Natural killer cell treated with Interleukin-12 subunit alpha and Interleukin-12 subunit beta and Interleukin-15 and Interleukin-18, amount 100 ng/mL, for 72 hours (primary cell): ENCODE data around the gene MARCHF2. TPM values are rescaled to one million over a fixed set of nuclear protein-coding genes. Genes with fewer than 3 reads are reported as not detected.

ENCODE experiments used
- ATAC-seq, 2 donors: fragments of 150-1000 bp; cut with Tn5 transposase in 1 of 2; sonication (Bioruptor Pico), chemical (Tn5 transposase) in 1 of 2; 2 replicates each; pipeline ENCODE4 v1.10.0; 2021
- DNase-seq: peaks from one replicate; pipeline ENCODE4 v3.0.0; 2022; ENCODE audit warnings: low spot score
- H3K27ac Mint-ChIP-seq, 2 donors: 1 replicate in 1 of 2; 2 replicates in 1 of 2; pipeline ENCODE4 v1.8.0; 2022; ENCODE audit warnings: mixed read lengths in 2 of 2, mild to moderate bottlenecking in 1 of 2, moderate library complexity in 1 of 2
- H3K27me3 Mint-ChIP-seq, 2 donors: 1 replicate in 1 of 2; 2 replicates in 1 of 2; pipeline ENCODE4 v1.8.0; 2022; ENCODE audit warnings: mixed read lengths in 2 of 2
- H3K36me3 Mint-ChIP-seq: one replicate; pipeline ENCODE4 v1.8.0; 2022; ENCODE audit warnings: mixed read lengths
- H3K4me1 Mint-ChIP-seq, 2 donors: 1 replicate in 1 of 2; 2 replicates in 1 of 2; pipeline ENCODE4 v1.8.0; 2022; ENCODE audit warnings: low read depth in 2 of 2, mixed read lengths in 2 of 2, mild to moderate bottlenecking in 1 of 2
- H3K4me3 Mint-ChIP-seq: one replicate; pipeline ENCODE4 v1.8.0; 2022; ENCODE audit warnings: mixed read lengths
- H3K9me3 Mint-ChIP-seq: 2 replicates; pipeline ENCODE4 v1.8.0; 2022; ENCODE audit warnings: mixed read lengths
- total RNA-seq, 2 donors: library from RNA; stranded (reverse); gene quantifications; one replicate each; pipeline ENCODE4 v1.2.3, GENCODE V29; 2022

Gene MARCHF2
- total RNA-seq, 2 donors from 2014 or later, result 13.7 to 17.0 TPM

DNA sequence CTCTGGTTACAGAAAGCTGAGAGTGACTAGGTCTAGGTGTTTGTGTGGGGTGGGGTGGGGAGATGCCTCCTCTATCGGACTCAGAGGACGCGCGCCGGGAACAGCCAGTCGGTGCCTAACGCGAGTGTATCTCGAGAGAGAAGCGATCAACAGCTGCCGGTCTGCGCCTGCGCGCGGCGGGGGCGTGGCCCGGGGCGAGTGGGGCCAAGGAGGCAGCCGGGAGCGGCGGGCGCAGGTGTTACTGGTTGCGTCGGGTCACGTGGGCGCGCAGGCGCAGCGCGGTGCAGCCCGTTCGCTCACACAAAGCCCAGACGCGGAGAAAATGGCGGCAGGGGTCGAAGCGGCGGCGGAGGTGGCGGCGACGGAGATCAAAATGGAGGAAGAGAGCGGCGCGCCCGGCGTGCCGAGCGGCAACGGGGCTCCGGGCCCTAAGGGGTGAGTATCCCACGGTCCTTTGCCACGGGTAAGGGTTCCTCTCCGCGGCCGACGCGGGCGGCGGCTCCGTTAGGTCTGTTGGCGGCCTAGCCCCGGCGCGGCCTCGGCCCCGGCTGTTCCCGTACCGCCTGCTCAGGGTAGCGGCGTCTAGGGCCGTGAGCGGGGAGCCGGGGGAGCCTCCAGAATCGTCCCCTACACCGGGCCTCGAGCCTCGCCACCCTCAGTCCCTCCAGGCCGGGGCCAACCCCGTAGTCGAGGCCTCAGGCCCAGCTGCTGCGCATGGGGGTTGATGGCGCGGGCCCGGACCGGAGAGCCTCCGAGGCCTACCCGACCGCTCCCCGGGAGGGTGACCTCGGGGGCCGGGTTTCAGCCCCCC is 31.8 kb downstream of the MARCHF2 start, which contains the start of gene HNRNPM:
TSS of gene HNRNPM (plus strand) at position 299 of the 811 bp plus-strand sequence. CDS start at position 323, 24 bp downstream.
- H3K27ac Mint-ChIP-seq, result peak within 1 kb of the TSS; percentile 87 to 98

GRCh38 chr19:8445488-8446001 is 32.4 kb downstream of the MARCHF2 start:
- no peaks in the 10 kb centered on the region for H3K9me3 Mint-ChIP-seq
- ATAC-seq (peak; percentile 58 to 61), DNase-seq (peak; percentile 79)
- peaks cover 37 to 44% of the 10 kb centered on the region in 2 donors for H3K4me1 Mint-ChIP-seq
- peak overlapping the region; percentile 91 for H3K4me3 Mint-ChIP-seq
- no peaks in the 10 kb centered on the region for H3K27me3 Mint-ChIP-seq
- H3K27ac Mint-ChIP-seq, result peak overlapping the region; percentile 87 to 96
- peaks cover 18% of the 10 kb centered on the region for H3K36me3 Mint-ChIP-seq

More for the DNA sequence above, 31.8 kb downstream of the MARCHF2 start, which contains the start of gene HNRNPM:
- peaks cover 18% of the 10 kb centered on the region for H3K36me3 Mint-ChIP-seq
- DNase-seq (peak; percentile 100), ATAC-seq (peak; percentile 97 to 98)
- H3K4me3 Mint-ChIP-seq, result peak within 1 kb of the TSS; percentile 91
- H3K4me1 Mint-ChIP-seq, result peaks cover 33 to 40% of the 10 kb centered on the region in 2 donors
- no peaks in the 10 kb centered on the region for H3K27me3 Mint-ChIP-seq
- no peaks in the 10 kb centered on the region for H3K9me3 Mint-ChIP-seq

GRCh38 chr19:8446061-8446709 is 33.1 kb downstream of the MARCHF2 start:
- Mint-ChIP-seq H3K4me1 (peaks cover 39 to 45% of the 10 kb centered on the region in 2 donors), H3K36me3 (peaks cover 18% of the 10 kb centered on the region), H3K27me3 (no peaks in the 10 kb centered on the region), H3K27ac (peak overlapping the region; percentile 87 to 96), H3K9me3 (no peaks in the 10 kb centered on the region), H3K4me3 (peak overlapping the region; percentile 91)
- DNase-seq (no peak), ATAC-seq (no peak)

- no peak overlapping the region for H3K4me3 Mint-ChIP-seq
- peaks cover 18% of the 10 kb centered on the region for H3K36me3 Mint-ChIP-seq
Observed at GRCh38 chr19:8449830-8450229, 36.7 kb downstream of the MARCHF2 start.

DNA sequence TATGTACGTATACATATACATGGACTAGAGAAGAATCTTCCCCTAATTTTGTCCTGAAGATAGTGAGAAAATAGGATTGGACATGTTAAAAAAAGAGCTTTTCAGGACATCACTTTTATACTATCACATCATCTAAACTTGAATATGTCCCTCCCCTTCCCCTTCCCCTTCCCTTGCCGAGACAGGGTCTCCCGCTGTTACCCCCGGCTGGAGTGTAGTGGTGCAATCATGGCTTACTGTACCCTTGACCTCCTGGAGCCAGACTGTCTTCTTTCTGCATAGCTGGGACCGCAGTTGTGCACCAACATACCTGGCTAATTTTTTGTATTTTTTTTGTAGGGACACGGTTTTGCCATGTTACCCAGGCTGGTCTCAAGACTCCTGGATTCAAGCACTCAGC is 38.3 kb downstream of the MARCHF2 start:
- Mint-ChIP-seq H3K4me1 (peaks cover 58 to 74% of the 10 kb centered on the region in 2 donors), H3K27me3 (no peaks in the 10 kb centered on the region), H3K27ac (peak overlapping the region; percentile 31 to 61), H3K9me3 (no peaks in the 10 kb centered on the region), H3K36me3 (peaks cover 17% of the 10 kb centered on the region), H3K4me3 (peak overlapping the region; percentile 32)
- ATAC-seq (no peak), DNase-seq (no peak)

More at GRCh38 chr19:8449830-8450229, 36.7 kb downstream of the MARCHF2 start:
- DNase-seq (no peak), ATAC-seq (no peak)
- Mint-ChIP-seq H3K27me3 (no peaks in the 10 kb centered on the region), H3K27ac (peak overlapping the region in 1 of 2 donors; percentile 13), H3K4me1 (peaks cover 58 to 70% of the 10 kb centered on the region in 2 donors), H3K9me3 (no peaks in the 10 kb centered on the region)

DNA sequence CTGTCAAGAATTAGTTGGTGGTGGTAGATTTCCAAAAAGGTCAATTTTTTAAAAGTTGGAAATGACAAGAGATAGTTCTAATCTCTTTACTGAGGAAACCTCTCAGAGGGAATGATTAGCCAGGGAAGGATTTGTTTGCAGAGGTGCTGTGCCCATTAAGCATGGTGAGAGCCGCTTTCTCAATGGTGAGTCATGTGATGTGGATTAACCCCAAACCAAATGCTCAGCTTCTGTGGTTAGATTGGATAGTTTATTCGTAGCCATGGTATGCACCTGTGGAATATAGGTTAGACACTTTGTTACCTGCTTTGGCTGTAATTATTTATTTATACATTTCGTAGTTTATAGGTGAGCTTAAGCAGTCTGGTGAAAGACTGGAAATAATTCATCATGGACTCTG is 38.8 kb downstream of the MARCHF2 start:
- ATAC-seq, result no peak
- Mint-ChIP-seq H3K4me3 (peak overlapping the region; percentile 32), H3K36me3 (peaks cover 20% of the 10 kb centered on the region)

GRCh38 chr19:8452446-8453123 is 39.5 kb downstream of the MARCHF2 start:
- Mint-ChIP-seq H3K4me3 (no peak overlapping the region), H3K9me3 (no peaks in the 10 kb centered on the region), H3K27ac (peak overlapping the region; percentile 31 to 61), H3K36me3 (peaks cover 14% of the 10 kb centered on the region), H3K27me3 (no peaks in the 10 kb centered on the region), H3K4me1 (peaks cover 55 to 71% of the 10 kb centered on the region in 2 donors)
- no peak for ATAC-seq
- DNase-seq, result no peak

More for the DNA sequence above, 38.8 kb downstream of the MARCHF2 start:
- H3K4me1 Mint-ChIP-seq, result peaks cover 61 to 74% of the 10 kb centered on the region in 2 donors
- no peaks in the 10 kb centered on the region for H3K27me3 Mint-ChIP-seq
- H3K27ac Mint-ChIP-seq, result peak overlapping the region; percentile 31 to 61
- no peak for DNase-seq
- H3K9me3 Mint-ChIP-seq, result no peaks in the 10 kb centered on the region

DNA sequence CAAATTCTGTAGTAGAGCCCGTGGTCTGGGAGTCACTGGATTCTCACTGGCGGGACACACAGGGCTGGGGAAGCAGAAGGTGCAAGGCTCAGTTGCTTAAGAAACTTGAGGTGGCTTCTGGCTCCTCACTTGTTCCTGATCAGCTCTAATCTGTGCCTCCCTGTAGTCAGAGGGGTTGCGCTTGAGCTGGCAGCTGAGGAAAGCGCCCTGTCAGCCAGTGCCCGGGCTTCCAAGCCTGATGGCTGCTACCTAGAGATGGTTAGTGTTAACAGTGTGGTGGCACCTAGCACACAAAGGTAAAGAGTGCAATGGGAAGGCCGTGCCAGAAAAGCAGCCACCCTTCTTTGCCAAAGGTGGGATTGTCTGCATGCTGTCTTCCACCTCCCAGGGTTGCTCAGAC is 40.5 kb downstream of the MARCHF2 start:
- Mint-ChIP-seq H3K4me3 (no peak overlapping the region), H3K27ac (no peak overlapping the region), H3K9me3 (no peaks in the 10 kb centered on the region), H3K4me1 (peaks cover 55 to 76% of the 10 kb centered on the region in 2 donors), H3K36me3 (peaks cover 10% of the 10 kb centered on the region), H3K27me3 (no peaks in the 10 kb centered on the region)
- ATAC-seq, result no peak
- DNase-seq, result no peak

DNA sequence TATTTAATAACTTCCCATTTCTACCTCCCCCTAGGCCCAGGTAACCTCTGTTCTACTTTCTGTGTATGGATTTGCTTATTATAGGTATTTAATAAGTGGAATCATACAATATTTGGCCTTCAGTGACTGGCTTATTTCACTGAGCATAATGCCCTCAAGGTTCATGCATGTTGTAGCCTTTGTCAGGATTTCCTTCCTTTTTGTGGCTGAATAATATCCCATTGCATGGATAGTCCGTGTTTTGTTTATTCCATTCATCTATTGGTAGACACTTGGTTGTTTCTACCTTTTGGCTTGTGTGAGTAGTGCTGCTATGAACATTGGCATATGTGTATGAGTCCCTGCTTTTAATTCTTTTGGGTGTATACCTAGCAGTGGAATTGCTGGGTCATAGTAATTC is 41.1 kb downstream of the MARCHF2 start:
- Mint-ChIP-seq H3K36me3 (peaks cover 10% of the 10 kb centered on the region), H3K27ac (no peak overlapping the region), H3K4me1 (peaks cover 51 to 70% of the 10 kb centered on the region in 2 donors), H3K27me3 (no peaks in the 10 kb centered on the region), H3K9me3 (no peaks in the 10 kb centered on the region), H3K4me3 (no peak overlapping the region)
- ATAC-seq (no peak), DNase-seq (no peak)

DNA sequence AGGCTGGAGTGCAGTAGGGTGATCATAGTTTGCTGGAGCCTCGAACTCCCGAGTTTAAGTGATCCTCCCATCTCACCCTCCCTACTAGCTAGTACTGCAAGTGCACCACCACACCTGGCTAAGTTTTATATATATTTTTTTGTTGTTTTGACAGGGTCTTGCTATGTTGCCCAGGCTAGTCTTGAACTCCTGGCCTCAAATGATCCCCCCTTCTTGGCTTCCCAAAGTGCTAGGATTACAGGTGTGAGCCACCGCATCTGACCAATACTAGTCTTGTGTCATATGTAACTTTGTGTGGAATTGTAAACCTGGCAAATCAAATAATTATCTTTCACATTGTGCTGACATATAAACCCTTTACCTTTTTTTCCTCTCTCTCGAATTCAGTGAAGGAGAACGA is 41.9 kb downstream of the MARCHF2 start:
- H3K36me3 Mint-ChIP-seq, result peaks cover 10% of the 10 kb centered on the region
- DNase-seq, result no peak
- peak overlapping the region in 1 of 2 donors; percentile 13 for H3K27ac Mint-ChIP-seq
- no peak for ATAC-seq
- no peaks in the 10 kb centered on the region for H3K9me3 Mint-ChIP-seq
- H3K4me1 Mint-ChIP-seq, result peaks cover 48 to 73% of the 10 kb centered on the region in 2 donors
- H3K27me3 Mint-ChIP-seq, result no peaks in the 10 kb centered on the region
- H3K4me3 Mint-ChIP-seq, result no peak overlapping the region

DNA sequence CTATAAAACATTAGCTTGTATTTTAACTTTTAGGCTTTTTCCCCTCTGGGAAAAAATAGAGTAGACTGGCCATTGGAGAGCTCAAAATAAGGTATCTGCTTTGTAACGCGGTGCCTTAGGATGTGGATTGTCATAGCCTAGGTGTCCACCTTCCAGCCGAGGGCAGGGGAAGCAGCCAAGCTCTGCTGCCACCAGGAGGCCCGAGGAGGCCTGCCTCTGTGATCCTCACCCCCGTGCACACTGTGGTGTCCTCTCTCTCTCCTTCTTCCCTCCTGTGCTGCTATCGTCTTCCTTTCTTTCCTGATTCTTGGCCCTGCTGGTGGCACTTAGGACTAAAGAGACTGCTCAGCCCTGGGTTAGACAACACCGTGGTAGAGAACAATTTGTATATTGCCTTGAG is 43.0 kb downstream of the MARCHF2 start:
- Mint-ChIP-seq H3K36me3 (peaks cover 10% of the 10 kb centered on the region), H3K27ac (peak overlapping the region in 1 of 2 donors; percentile 31), H3K4me1 (peaks cover 52 to 81% of the 10 kb centered on the region in 2 donors), H3K4me3 (no peak overlapping the region), H3K27me3 (no peaks in the 10 kb centered on the region), H3K9me3 (no peaks in the 10 kb centered on the region)
- ATAC-seq (no peak), DNase-seq (no peak)

- no peak overlapping the region for H3K4me3 Mint-ChIP-seq
- peaks cover 11% of the 10 kb centered on the region for H3K36me3 Mint-ChIP-seq
- H3K27me3 Mint-ChIP-seq, result no peaks in the 10 kb centered on the region
- DNase-seq (no peak), ATAC-seq (no peak)
- H3K27ac Mint-ChIP-seq, result peak overlapping the region; percentile 19 to 31
- peaks cover 51 to 81% of the 10 kb centered on the region in 2 donors for H3K4me1 Mint-ChIP-seq
- H3K9me3 Mint-ChIP-seq, result no peaks in the 10 kb centered on the region
Observed at GRCh38 chr19:8457209-8457608, 44.1 kb downstream of the MARCHF2 start.

DNA sequence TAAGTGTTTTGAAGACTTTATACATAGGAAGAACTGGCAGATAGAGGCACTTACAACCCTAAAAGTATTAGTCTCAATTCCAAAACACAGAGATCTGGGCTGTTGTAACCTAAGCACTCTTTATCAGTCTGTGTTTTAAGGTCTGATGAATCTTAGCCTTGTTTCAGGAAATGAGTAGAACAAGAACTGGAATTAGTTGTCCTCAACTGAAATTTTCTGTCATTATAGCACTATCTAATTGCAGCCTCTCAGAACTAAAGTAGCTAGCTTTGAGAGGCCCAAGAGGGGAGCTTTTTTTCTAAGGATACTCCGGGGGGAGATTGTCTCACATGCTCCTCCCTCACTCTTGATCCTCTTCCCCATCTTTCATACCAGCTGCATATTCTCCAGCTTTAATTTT is 44.7 kb downstream of the MARCHF2 start:
- Mint-ChIP-seq H3K27ac (peak overlapping the region; percentile 19 to 31), H3K9me3 (no peaks in the 10 kb centered on the region), H3K4me1 (peaks cover 53 to 82% of the 10 kb centered on the region in 2 donors), H3K27me3 (no peaks in the 10 kb centered on the region), H3K4me3 (peak overlapping the region; percentile 23), H3K36me3 (peaks cover 17% of the 10 kb centered on the region)
- ATAC-seq, result peak in 1 of 2 donors; percentile 58
- DNase-seq, result no peak
